Activated CD4-positive, alpha-beta T cell treated with anti-CD3 and anti-CD28 coated beads for 36 hours (primary cell): ENCODE measurements around the gene CTIF. TPM values are rescaled to one million over a fixed set of nuclear protein-coding genes. Genes with fewer than 3 reads are reported as not detected.

Source experiments
- ATAC-seq: fragments of 200-7000 bp; cut with Tn5 transposase; one replicate; pipeline ENCODE4 v1.10.0; 2021; ENCODE audit warnings: mild to moderate bottlenecking, moderate library complexity
- CTCF ChIA-PET: fragments of 350-600 bp; sonication (Branson Sonifier 250); formaldehyde crosslinking; loops from one replicate; lab custom pipeline; 2021; ENCODE audit warnings: antibody characterized with exemption; lab: Charles Lee
- POLR2A ChIA-PET: fragments of 350-600 bp; sonication (Branson Sonifier 250); formaldehyde crosslinking; loops from one replicate; lab custom pipeline; 2021; ENCODE audit warnings: antibody characterized with exemption, inconsistent platforms; lab: Charles Lee
- DNase-seq: peaks from one replicate; pipeline ENCODE4 v3.0.0-alpha.2; 2020
- H3K27ac Mint-ChIP-seq: one replicate; pipeline ENCODE4 v1.8.0; 2021; ENCODE audit warnings: mixed read lengths
- H3K27me3 Mint-ChIP-seq: one replicate; pipeline ENCODE4 v1.8.0; 2021; ENCODE audit warnings: mixed read lengths
- H3K36me3 Mint-ChIP-seq: one replicate; pipeline ENCODE4 v1.8.0; 2021; ENCODE audit warnings: low read depth, mixed read lengths
- H3K4me1 Mint-ChIP-seq: one replicate; pipeline ENCODE4 v1.8.0; 2021; ENCODE audit warnings: mixed read lengths
- H3K4me3 Mint-ChIP-seq: one replicate; pipeline ENCODE4 v1.8.0; 2021; ENCODE audit warnings: mild to moderate bottlenecking, moderate library complexity, mixed read lengths
- H3K9me3 Mint-ChIP-seq: one replicate; pipeline ENCODE4 v1.8.0; 2021; ENCODE audit warnings: low read depth, mixed read lengths
- intact Hi-C, 2 experiments: fragments of 100-400 bp; cut with DNase I in 1 of 2; cut with micrococcal nuclease in 1 of 2; formaldehyde crosslinking; loops; one replicate each; pipeline versions ENCODE4 v1.14.2 to v1.15.1; 2022 to 2024; cut with DNase I, micrococcal nuclease
- total RNA-seq, 2 experiments: library from RNA; stranded (reverse); gene quantifications; one replicate each; pipeline ENCODE4 v1.2.3, GENCODE V29; 2021

The CTIF gene
- total RNA-seq, 2 experiments from 2014 or later = 4.5 to 5.3 TPM

- Mint-ChIP-seq H3K36me3 (no peaks in the 10 kb centered on the region), H3K27me3 (no peaks in the 10 kb centered on the region), H3K9me3 (no peaks in the 10 kb centered on the region), H3K27ac (no peak overlapping the region), H3K4me1 (no peaks in the 10 kb centered on the region), H3K4me3 (no peak overlapping the region)
- ChIA-PET CTCF (interaction anchor here (0.5 kb wide), 1 partner anchor 665 kb away, joined by 3 read pairs; no protein-coding TSS in a partner anchor), POLR2A (interaction anchor here (0.6 kb wide), 1 partner anchor 190 kb away, joined by 6 read pairs; no protein-coding TSS in a partner anchor)
- no peak for DNase-seq
- intact Hi-C loops = no loop called here
- ATAC-seq = no peak
Observed at GRCh38 chr18:48762022-48762421, 223.2 kb downstream of the CTIF start.

DNA sequence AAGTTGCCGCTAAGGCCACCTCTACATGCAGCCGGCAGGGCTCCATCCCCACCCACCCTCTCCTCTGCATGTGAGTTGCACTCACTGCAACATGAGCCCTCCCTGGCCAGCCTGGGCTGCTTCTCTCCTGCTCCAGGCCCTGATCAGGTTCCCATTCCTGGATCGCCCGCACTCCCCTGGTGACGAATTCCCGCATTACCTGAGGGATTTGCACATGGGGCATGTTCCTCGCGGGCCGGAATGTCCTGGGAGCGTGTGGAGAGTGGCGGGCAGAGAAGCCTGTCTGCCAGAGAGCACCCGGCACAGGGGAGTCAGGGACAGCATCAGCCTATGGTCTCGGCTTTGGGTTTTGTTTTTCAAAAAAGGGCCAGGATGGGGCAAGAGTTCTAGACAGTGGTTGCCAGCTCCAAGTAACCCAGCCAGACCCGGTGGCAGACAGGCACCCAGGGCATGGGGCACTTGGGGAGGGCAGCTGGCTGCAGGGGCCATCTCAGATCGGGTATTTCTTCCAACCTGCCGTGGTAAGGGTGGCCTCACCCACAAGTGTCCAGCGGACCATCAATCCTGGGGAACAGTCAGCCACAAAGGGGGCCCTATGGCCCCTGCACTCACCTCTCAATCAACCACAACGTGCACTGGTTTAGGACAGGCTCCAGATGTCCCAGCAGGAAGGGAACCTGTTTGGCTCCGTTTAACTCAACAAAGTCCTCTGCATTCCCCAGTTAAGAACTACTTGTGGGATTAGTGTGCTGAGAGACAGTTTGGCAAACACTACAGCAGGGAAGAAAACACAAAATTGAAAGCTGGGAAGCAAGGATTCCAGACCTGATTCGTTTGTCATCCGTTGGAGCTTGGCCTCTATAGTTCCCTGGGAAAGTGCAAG lies 224.2 kb downstream of the CTIF start:
- Mint-ChIP-seq H3K4me3 (no peak overlapping the region), H3K36me3 (no peaks in the 10 kb centered on the region), H3K4me1 (no peaks in the 10 kb centered on the region), H3K27me3 (no peaks in the 10 kb centered on the region), H3K9me3 (no peaks in the 10 kb centered on the region), H3K27ac (no peak overlapping the region)
- no peak for ATAC-seq
- no peak for DNase-seq
- POLR2A ChIA-PET = interaction anchor here (0.6 kb wide), 1 partner anchor 189 kb away, joined by 6 read pairs; no protein-coding TSS in a partner anchor
- intact Hi-C loops = no loop called here
- CTCF ChIA-PET = interaction anchor here (0.5 to 0.6 kb wide), 2 partner anchors 39 to 666 kb away, joined by 3 read pairs; no protein-coding TSS in a partner anchor

GRCh38 chr18:48763719-48764100 lies 224.9 kb downstream of the CTIF start:
- POLR2A ChIA-PET = no interaction called here
- Mint-ChIP-seq H3K27ac (no peak overlapping the region), H3K36me3 (no peaks in the 10 kb centered on the region), H3K4me1 (no peaks in the 10 kb centered on the region), H3K27me3 (no peaks in the 10 kb centered on the region), H3K4me3 (no peak overlapping the region), H3K9me3 (no peaks in the 10 kb centered on the region)
- CTCF ChIA-PET = no interaction called here
- no peak for ATAC-seq
- intact Hi-C loops = no loop called here
- no peak for DNase-seq

GRCh38 chr18:48765053-48765452 lies 226.2 kb downstream of the CTIF start:
- Mint-ChIP-seq H3K36me3 (no peaks in the 10 kb centered on the region), H3K27ac (no peak overlapping the region), H3K4me1 (no peaks in the 10 kb centered on the region), H3K4me3 (no peak overlapping the region), H3K9me3 (no peaks in the 10 kb centered on the region), H3K27me3 (no peaks in the 10 kb centered on the region)
- no peak for DNase-seq
- no peak for ATAC-seq
- ChIA-PET CTCF (no interaction called here), POLR2A (no interaction called here)
- intact Hi-C loops = no loop called here

- no peaks in the 10 kb centered on the region for H3K36me3 Mint-ChIP-seq
- no peak overlapping the region for H3K4me3 Mint-ChIP-seq
- POLR2A ChIA-PET = no interaction called here
- intact Hi-C loops = no loop called here
- H3K9me3 Mint-ChIP-seq = no peaks in the 10 kb centered on the region
- no peak overlapping the region for H3K27ac Mint-ChIP-seq
- CTCF ChIA-PET = no interaction called here
- H3K27me3 Mint-ChIP-seq = no peaks in the 10 kb centered on the region
- H3K4me1 Mint-ChIP-seq = no peaks in the 10 kb centered on the region
- no peak for ATAC-seq
- no peak for DNase-seq
Observed at GRCh38 chr18:48766026-48766425, 227.2 kb downstream of the CTIF start.

- H3K4me3 Mint-ChIP-seq = no peak overlapping the region
- ChIA-PET POLR2A (no interaction called here), CTCF (no interaction called here)
- no peaks in the 10 kb centered on the region for H3K36me3 Mint-ChIP-seq
- ATAC-seq (no peak), DNase-seq (no peak)
- intact Hi-C loops = no loop called here
- H3K27me3 Mint-ChIP-seq = no peaks in the 10 kb centered on the region
- no peaks in the 10 kb centered on the region for H3K4me1 Mint-ChIP-seq
- no peaks in the 10 kb centered on the region for H3K9me3 Mint-ChIP-seq
- H3K27ac Mint-ChIP-seq = no peak overlapping the region
Observed at GRCh38 chr18:48766487-48766886, 227.7 kb downstream of the CTIF start.

DNA sequence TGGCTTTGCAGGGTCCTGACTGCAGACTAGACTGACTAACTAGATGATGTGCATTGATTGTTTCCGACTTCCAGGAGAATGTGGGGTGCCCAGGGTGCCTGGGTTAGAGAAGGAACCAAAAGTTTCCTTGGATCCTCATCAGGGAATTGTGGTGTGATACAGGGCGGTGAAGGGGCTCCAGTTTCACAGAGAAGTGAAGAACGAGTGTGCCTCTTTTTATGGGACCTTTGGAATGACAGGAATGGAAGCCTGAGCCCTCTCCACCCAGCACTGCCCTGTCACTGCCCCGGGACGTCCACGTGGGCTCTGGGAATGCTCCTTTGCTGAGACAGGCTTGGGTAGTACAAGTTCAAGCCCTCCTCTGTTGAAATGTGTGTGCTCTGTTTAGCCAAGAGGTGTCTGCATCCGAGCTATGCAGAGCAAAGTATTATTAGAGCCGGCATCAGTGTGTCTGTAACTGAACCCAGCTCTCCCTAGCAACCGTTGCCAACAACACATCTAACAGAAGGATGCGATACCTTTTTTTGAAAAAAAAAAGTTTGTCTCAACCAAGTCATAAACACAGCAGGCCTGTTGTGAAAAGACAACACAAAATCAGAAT lies 228.4 kb downstream of the CTIF start:
- Mint-ChIP-seq H3K9me3 (no peaks in the 10 kb centered on the region), H3K36me3 (no peaks in the 10 kb centered on the region), H3K27me3 (no peaks in the 10 kb centered on the region), H3K4me3 (no peak overlapping the region), H3K4me1 (no peaks in the 10 kb centered on the region), H3K27ac (no peak overlapping the region)
- DNase-seq (no peak), ATAC-seq (no peak)
- ChIA-PET CTCF (interaction anchor here (0.8 kb wide), 1 partner anchor 10 kb away, joined by 3 read pairs; no protein-coding TSS in a partner anchor), POLR2A (no interaction called here)
- intact Hi-C loops = no loop called here

DNA sequence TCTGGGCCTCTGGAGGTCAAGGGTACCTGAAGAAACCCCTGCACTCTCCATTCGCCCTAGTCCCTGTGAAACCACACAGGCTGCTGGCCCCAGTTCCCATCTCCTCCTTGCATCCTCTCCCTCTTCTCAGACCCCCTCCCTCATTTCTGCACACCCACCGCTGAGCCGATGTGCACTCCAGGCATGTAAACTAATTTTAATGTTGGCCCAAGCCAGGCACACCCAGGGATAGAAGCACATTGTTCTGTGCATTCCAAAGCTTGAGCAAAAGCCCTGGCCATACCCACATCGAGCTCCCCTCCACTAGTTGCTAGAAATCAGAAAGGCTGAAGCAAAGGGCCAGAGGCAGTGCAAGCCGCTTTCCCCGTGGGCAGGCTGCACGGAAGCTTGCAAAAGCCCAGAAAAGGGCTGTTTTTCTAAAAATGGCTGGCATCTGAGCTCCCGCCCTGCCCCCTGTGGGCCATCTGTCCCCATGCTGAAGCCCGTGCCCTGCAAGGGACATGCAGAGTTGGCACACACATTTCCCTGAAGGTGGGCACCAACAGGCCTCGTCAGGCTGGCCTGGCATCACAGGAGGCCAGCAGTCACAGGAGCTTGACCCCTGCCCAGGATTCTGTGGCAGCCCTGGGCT lies 230.3 kb downstream of the CTIF start:
- CTCF ChIA-PET = interaction anchor here (0.7 to 1.2 kb wide), 2 partner anchors 77 to 613 kb away, joined by 4 to 5 read pairs; no protein-coding TSS in a partner anchor
- no peaks in the 10 kb centered on the region for H3K4me1 Mint-ChIP-seq
- DNase-seq (no peak), ATAC-seq (no peak)
- POLR2A ChIA-PET = no interaction called here
- H3K9me3 Mint-ChIP-seq = peaks cover 2% of the 10 kb centered on the region
- peaks cover 1% of the 10 kb centered on the region for H3K36me3 Mint-ChIP-seq
- no peak overlapping the region for H3K4me3 Mint-ChIP-seq
- intact Hi-C loops = no loop called here
- no peak overlapping the region for H3K27ac Mint-ChIP-seq
- H3K27me3 Mint-ChIP-seq = peaks cover 3% of the 10 kb centered on the region

GRCh38 chr18:48770243-48770642 lies 231.4 kb downstream of the CTIF start:
- Mint-ChIP-seq H3K27ac (no peak overlapping the region), H3K9me3 (peaks cover 2% of the 10 kb centered on the region), H3K27me3 (peaks cover 3% of the 10 kb centered on the region), H3K36me3 (peaks cover 1% of the 10 kb centered on the region), H3K4me1 (no peaks in the 10 kb centered on the region), H3K4me3 (no peak overlapping the region)
- DNase-seq (no peak), ATAC-seq (no peak)
- CTCF ChIA-PET = no interaction called here
- POLR2A ChIA-PET = no interaction called here
- intact Hi-C loops = no loop called here

- DNase-seq (no peak), ATAC-seq (no peak)
- Mint-ChIP-seq H3K4me1 (no peaks in the 10 kb centered on the region), H3K9me3 (peaks cover 2% of the 10 kb centered on the region), H3K36me3 (peaks cover 1% of the 10 kb centered on the region), H3K4me3 (no peak overlapping the region), H3K27ac (no peak overlapping the region), H3K27me3 (peaks cover 3% of the 10 kb centered on the region)
- ChIA-PET CTCF (no interaction called here), POLR2A (interaction anchor here (0.6 kb wide), 1 partner anchor 1510 kb away, joined by 3 read pairs; no protein-coding TSS in a partner anchor)
- intact Hi-C loops = no loop called here
Observed at GRCh38 chr18:48771641-48772375, 233.0 kb downstream of the CTIF start.

DNA sequence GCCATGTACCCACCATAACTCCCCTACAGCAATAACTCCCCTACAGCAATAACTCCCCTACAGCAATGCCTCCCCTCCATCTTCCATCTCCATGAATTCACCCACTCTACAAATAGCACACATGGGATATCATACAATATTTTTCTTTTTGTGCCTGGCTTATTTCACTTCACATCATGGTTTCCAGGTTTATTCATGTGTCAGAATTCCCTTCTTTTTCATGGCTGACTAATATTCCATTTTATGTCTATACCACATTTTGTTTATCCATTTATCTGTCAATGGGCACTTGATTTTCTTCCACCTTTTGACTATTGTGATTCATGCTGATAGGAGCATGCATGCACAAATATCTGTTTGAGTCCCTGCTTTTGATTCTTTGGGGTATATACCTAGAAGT lies 233.6 kb downstream of the CTIF start:
- Mint-ChIP-seq H3K36me3 (peaks cover 1% of the 10 kb centered on the region), H3K27me3 (peaks cover 3% of the 10 kb centered on the region), H3K9me3 (peaks cover 2% of the 10 kb centered on the region), H3K27ac (no peak overlapping the region), H3K4me1 (peaks cover 4% of the 10 kb centered on the region), H3K4me3 (no peak overlapping the region)
- CTCF ChIA-PET = no interaction called here
- ATAC-seq (no peak), DNase-seq (no peak)
- intact Hi-C loops = no loop called here
- POLR2A ChIA-PET = no interaction called here
